ENCODE results near the gene METTL9. TPM values are rescaled to one million over a fixed set of nuclear protein-coding genes. Genes with fewer than 3 reads are reported as not detected.
A peak's percentile ranks its signal among the peaks of the same experiment; 100 is the strongest.
"Not testable (repeated sequence)": the region's sequence is repeated elsewhere in the genome, so short reads cannot be mapped to it uniquely, and the experiment has no call there.

METTL9 gene
- 181 and 225 TPM in 2 replicates for total RNA-seq

- no peak for TF ChIP-seq CTCF (IDR thresholded peaks at IDR 0.05; ENCODE audit: insufficient read depth, low read length, severe bottlenecking)
- H3K4me3 ChIP-seq (ENCODE audit: low read depth, low read length) = peak within 1 kb of the TSS; percentile 88
- no peaks in the 10 kb centered on the region for H3K27me3 ChIP-seq (ENCODE audit: control insufficient read depth, insufficient read depth, low read length)
- no peaks in the 10 kb centered on the region for H3K36me3 ChIP-seq (ENCODE audit: control insufficient read depth, insufficient read depth, low read length)
- FAIRE-seq = no peak
- peak; percentile 80 for DNase-seq (ENCODE audit: low read depth)
Measured at GRCh38 chr16:21599122-21600030, at the start of gene METTL9. Gene METTL9, plus strand, starts transcription at chr16:21599577. Its CDS starts 157 bp downstream, at chr16:21599734.

GRCh38 chr16:21549975-21550374 is 49.4 kb upstream of the METTL9 start:
- not testable (repeated sequence) for DNase-seq (ENCODE audit: low read depth); H3K36me3 ChIP-seq (ENCODE audit: control insufficient read depth, insufficient read depth, low read length); FAIRE-seq; H3K4me3 ChIP-seq (ENCODE audit: low read depth, low read length); H3K27me3 ChIP-seq (ENCODE audit: control insufficient read depth, insufficient read depth, low read length)

- not testable (repeated sequence) for H3K27me3 ChIP-seq (ENCODE audit: control insufficient read depth, insufficient read depth, low read length); H3K4me3 ChIP-seq (ENCODE audit: low read depth, low read length); H3K36me3 ChIP-seq (ENCODE audit: control insufficient read depth, insufficient read depth, low read length); FAIRE-seq; DNase-seq (ENCODE audit: low read depth)
Measured at GRCh38 chr16:21550435-21550834, 48.9 kb upstream of the METTL9 start.

- not testable (repeated sequence) for H3K27me3 ChIP-seq (ENCODE audit: control insufficient read depth, insufficient read depth, low read length); H3K36me3 ChIP-seq (ENCODE audit: control insufficient read depth, insufficient read depth, low read length); FAIRE-seq; DNase-seq (ENCODE audit: low read depth); H3K4me3 ChIP-seq (ENCODE audit: low read depth, low read length)
Measured at GRCh38 chr16:21551076-21551475, 48.3 kb upstream of the METTL9 start.

GRCh38 chr16:21551600-21551999 is 47.8 kb upstream of the METTL9 start:
- not testable (repeated sequence) for H3K36me3 ChIP-seq (ENCODE audit: control insufficient read depth, insufficient read depth, low read length); H3K27me3 ChIP-seq (ENCODE audit: control insufficient read depth, insufficient read depth, low read length); DNase-seq (ENCODE audit: low read depth); FAIRE-seq; H3K4me3 ChIP-seq (ENCODE audit: low read depth, low read length)

GRCh38 chr16:21553481-21554296 is 45.7 kb upstream of the METTL9 start:
- not testable (repeated sequence) for FAIRE-seq

GRCh38 chr16:21554795-21555585 is 44.4 kb upstream of the METTL9 start:
- peak; percentile 99 for TF ChIP-seq CTCF (IDR thresholded peaks at IDR 0.05; ENCODE audit: insufficient read depth, low read length, severe bottlenecking)
- Histone ChIP-seq H3K4me3 (ENCODE audit: low read depth, low read length) (no peak overlapping the region), H3K27me3 (ENCODE audit: control insufficient read depth, insufficient read depth, low read length) (no peaks in the 10 kb centered on the region), H3K36me3 (ENCODE audit: control insufficient read depth, insufficient read depth, low read length) (no peaks in the 10 kb centered on the region)
- DNase-seq (ENCODE audit: low read depth) (peak; percentile 51), FAIRE-seq (no peak)

More at GRCh38 chr16:21553481-21554296, 45.7 kb upstream of the METTL9 start:
- DNase-seq (ENCODE audit: low read depth); H3K27me3 ChIP-seq (ENCODE audit: control insufficient read depth, insufficient read depth, low read length); H3K36me3 ChIP-seq (ENCODE audit: control insufficient read depth, insufficient read depth, low read length); H3K4me3 ChIP-seq (ENCODE audit: low read depth, low read length): not testable (repeated sequence)

GRCh38 chr16:21555621-21556020 is 43.8 kb upstream of the METTL9 start:
- FAIRE-seq; H3K36me3 ChIP-seq (ENCODE audit: control insufficient read depth, insufficient read depth, low read length); H3K4me3 ChIP-seq (ENCODE audit: low read depth, low read length); H3K27me3 ChIP-seq (ENCODE audit: control insufficient read depth, insufficient read depth, low read length); DNase-seq (ENCODE audit: low read depth): not testable (repeated sequence)

- H3K36me3 ChIP-seq (ENCODE audit: control insufficient read depth, insufficient read depth, low read length); H3K4me3 ChIP-seq (ENCODE audit: low read depth, low read length); FAIRE-seq; H3K27me3 ChIP-seq (ENCODE audit: control insufficient read depth, insufficient read depth, low read length); DNase-seq (ENCODE audit: low read depth): not testable (repeated sequence)
Measured at GRCh38 chr16:21556026-21556595, 43.3 kb upstream of the METTL9 start.

GRCh38 chr16:21556651-21557241 is 42.6 kb upstream of the METTL9 start:
- H3K4me3 ChIP-seq (ENCODE audit: low read depth, low read length); FAIRE-seq; H3K36me3 ChIP-seq (ENCODE audit: control insufficient read depth, insufficient read depth, low read length); DNase-seq (ENCODE audit: low read depth); H3K27me3 ChIP-seq (ENCODE audit: control insufficient read depth, insufficient read depth, low read length): not testable (repeated sequence)

Data from bronchial epithelial cell (primary cell).